OCI-LY7 (cell line): ENCODE data around the gene HAX1. TPM values are rescaled to one million over a fixed set of nuclear protein-coding genes. Genes with fewer than 3 reads are reported as not detected.
"Not testable (repeated sequence)": the region's sequence is repeated elsewhere in the genome, so short reads cannot be mapped to it uniquely, and the experiment has no call there.

Source experiments
- BruUV-seq: library from RNA; stranded (reverse); fragments of 400-500 nt; replicated peaks from 2 replicates; lab custom pipeline; 2021; lab: Mats Ljungman, UMichigan
- CTCF ChIA-PET: fragments of 300-600 bp; sonication (Branson Sonifier 250); formaldehyde crosslinking; loops from one replicate; lab custom pipeline; 2022; ENCODE audit warnings: antibody characterized with exemption; ENCODE audit not compliant: unreplicated experiment; lab: Charles Lee
- POLR2A ChIA-PET: fragments of 300-600 bp; sonication (Branson Sonifier 250); formaldehyde crosslinking; loops from one replicate; lab custom pipeline; 2022; ENCODE audit warnings: antibody characterized with exemption; lab: Charles Lee
- DNase-seq: peaks from one replicate; pipeline ENCODE4 v3.0.0-alpha.2; 2015; ENCODE audit warnings: low spot score
- H2AFZ ChIP-seq: fragments of 200-600 bp; sonication (generic), shearing (Covaris generic); 2 replicates; pipeline ENCODE4 v1.6.1; 2014; ENCODE audit warnings: mild to moderate bottlenecking, antibody characterized with exemption, low read length, moderate library complexity
- H3K27ac ChIP-seq: fragments of 200-600 bp; sonication (generic); 2 replicates; pipeline ENCODE4 v1.5.1; 2014; ENCODE audit warnings: mixed run types, low read depth, mild to moderate bottlenecking, moderate library complexity, low read length, inconsistent platforms; ENCODE audit not compliant: poor library complexity, severe bottlenecking
- H3K36me3 ChIP-seq: fragments of 200-600 bp; sonication (generic); 2 replicates; pipeline ENCODE4 v1.6.1; 2014; ENCODE audit warnings: mild to moderate bottlenecking, antibody characterized with exemption, low read length, moderate library complexity, mixed read lengths; ENCODE audit not compliant: insufficient read depth
- H3K4me1 ChIP-seq: fragments of 200-600 bp; sonication (generic); 2 replicates; pipeline ENCODE4 v1.5.1; 2014; ENCODE audit warnings: mild to moderate bottlenecking, low read length; ENCODE audit not compliant: insufficient read depth, poor library complexity, severe bottlenecking
- H3K4me2 ChIP-seq: fragments of 200-600 bp; sonication (generic); 2 replicates; pipeline ENCODE4 v1.6.1; 2014; ENCODE audit warnings: mild to moderate bottlenecking, low read length
- H3K4me3 ChIP-seq: fragments of 200-600 bp; sonication (generic); 2 replicates; pipeline ENCODE4 v1.5.1; 2014; ENCODE audit warnings: mild to moderate bottlenecking, low read depth, low read length; ENCODE audit not compliant: poor library complexity, severe bottlenecking
- H3K79me2 ChIP-seq: fragments of 200-600 bp; sonication (generic); 2 replicates; pipeline ENCODE4 v1.6.1; 2016; ENCODE audit warnings: low read depth, mild to moderate bottlenecking, low read length, moderate library complexity, mixed read lengths; ENCODE audit not compliant: insufficient read depth
- H3K9me2 ChIP-seq: fragments of 200-600 bp; sonication (generic); 2 replicates; pipeline ENCODE4 v1.6.1; 2016; ENCODE audit warnings: mild to moderate bottlenecking, low read length, mixed read lengths; ENCODE audit not compliant: insufficient read depth
- H3K9me3 ChIP-seq: fragments of 200-600 bp; sonication (generic); 2 replicates; pipeline ENCODE4 v1.6.1; 2014; ENCODE audit warnings: mild to moderate bottlenecking, mixed run types, low read length, mixed read lengths
- H4K20me1 ChIP-seq: fragments of 200-600 bp; sonication (generic); 2 replicates; pipeline ENCODE4 v1.6.1; 2014; ENCODE audit warnings: mild to moderate bottlenecking, antibody characterized with exemption, low read length, moderate library complexity, mixed read lengths; ENCODE audit not compliant: insufficient read depth
- CTCF ChIP-seq: fragments of 200-600 bp; sonication (generic); conservative IDR thresholded peaks from 2 replicates; pipeline ENCODE4 v1.5.1; 2014; ENCODE audit warnings: mild to moderate bottlenecking, antibody characterized with exemption, low read length, moderate library complexity, mixed read lengths
- EZH2phosphoT487 ChIP-seq: fragments of 200-600 bp; sonication (generic); IDR thresholded peaks from 2 replicates; pipeline ENCODE4 v1.6.1; 2018; ENCODE audit warnings: low read depth, borderline replicate concordance, mild to moderate bottlenecking, mixed run types, antibody characterized with exemption, low read length, moderate library complexity, mixed read lengths
- intact Hi-C: fragments of 100-400 bp; cut with micrococcal nuclease; formaldehyde crosslinking; loops from one replicate; pipeline ENCODE4 v1.10.0; 2022; ENCODE audit not compliant: unreplicated experiment
- total RNA-seq, 2 experiments: library from RNA; depleted of rRNA in 1 of 2; stranded (reverse); fragments of >200 nt in 1 of 2; shearing (Covaris generic) in 1 of 2; gene quantifications; 2 replicates each; pipeline ENCODE4 v1.2.3, GENCODE V29; 2014 to 2022

Gene HAX1
- total RNA-seq, 2 experiments from 2014 or later = 170 to 196 TPM

- H3K4me2 ChIP-seq = no peak overlapping the region
- intact Hi-C loops = no loop called here
- H2AFZ ChIP-seq = no peak overlapping the region
- H3K27ac ChIP-seq = no peak overlapping the region
- no peaks in the 10 kb centered on the region for H3K4me1 ChIP-seq
- POLR2A ChIA-PET = no interaction called here
- H3K79me2 ChIP-seq = no peaks in the 10 kb centered on the region
- peak; percentile 18 for DNase-seq
- CTCF ChIA-PET = no interaction called here
- no peak for TF ChIP-seq EZH2phosphoT487
- TF ChIP-seq CTCF = no peak
- no peak overlapping the region for H3K4me3 ChIP-seq
- no TSS peak for BruUV-seq
- no peaks in the 10 kb centered on the region for H3K36me3 ChIP-seq
- no peaks in the 10 kb centered on the region for H4K20me1 ChIP-seq
- no peaks in the 10 kb centered on the region for H3K9me2 ChIP-seq
- H3K9me3 ChIP-seq = peaks cover 13% of the 10 kb centered on the region; the same call in 1 of the 2 replicates
Observed at GRCh38 chr1:154316704-154317103, 44.3 kb downstream of the HAX1 start.

- H3K4me3 ChIP-seq = no peak overlapping the region
- BruUV-seq = no TSS peak
- ChIA-PET POLR2A (interaction anchor here (0.6 kb wide), 1 partner anchor 18 kb away, joined by 3 read pairs; no protein-coding TSS in a partner anchor), CTCF (no interaction called here)
- TF ChIP-seq CTCF (no peak), EZH2phosphoT487 (no peak)
- no peaks in the 10 kb centered on the region for H3K36me3 ChIP-seq
- H3K27ac ChIP-seq = no peak overlapping the region
- no peak overlapping the region for H2AFZ ChIP-seq
- H3K4me1 ChIP-seq = no peaks in the 10 kb centered on the region
- intact Hi-C loops = no loop called here
- no peak for DNase-seq
- no peaks in the 10 kb centered on the region for H3K79me2 ChIP-seq
- no peak overlapping the region for H3K4me2 ChIP-seq
- no peaks in the 10 kb centered on the region for H3K9me2 ChIP-seq
- no peaks in the 10 kb centered on the region for H4K20me1 ChIP-seq
- peaks cover 13% of the 10 kb centered on the region; the same call in 1 of the 2 replicates for H3K9me3 ChIP-seq
Observed at GRCh38 chr1:154318386-154318785, 46.0 kb downstream of the HAX1 start.

- CTCF ChIA-PET = no interaction called here
- no peak for DNase-seq
- H2AFZ ChIP-seq = no peak within 1 kb of the TSS
- H3K4me3 ChIP-seq = no peak within 1 kb of the TSS
- no peaks in the 10 kb centered on the region for H3K9me2 ChIP-seq
- intact Hi-C loops = loop anchor here (10.0 kb wide), 1 partner anchor 224 kb away; no protein-coding TSS in a partner anchor
- no peak within 1 kb of the TSS for H3K4me2 ChIP-seq
- BruUV-seq = no TSS peak
- peaks cover 4% of the 10 kb centered on the region for H3K4me1 ChIP-seq
- H3K27ac ChIP-seq = no peak within 1 kb of the TSS
- POLR2A ChIA-PET = no interaction called here
- no peaks in the 10 kb centered on the region for H3K79me2 ChIP-seq
- no peak for TF ChIP-seq EZH2phosphoT487
- TF ChIP-seq CTCF = no peak
- H3K36me3 ChIP-seq = no peaks in the 10 kb centered on the region
- H3K9me3 ChIP-seq = peaks cover 13% of the 10 kb centered on the region; the same call in 1 of the 2 replicates
- no peaks in the 10 kb centered on the region for H4K20me1 ChIP-seq
Observed at GRCh38 chr1:154320882-154321608, 48.6 kb downstream of the HAX1 start, which contains the start of gene AQP10. AQP10 (plus strand) TSS chr1:154321093; CDS start chr1:154321156, 63 bp downstream.

GRCh38 chr1:154321609-154321934 lies 49.1 kb downstream of the HAX1 start:
- H2AFZ ChIP-seq, POLR2A ChIA-PET, BruUV-seq, H3K4me2 ChIP-seq, CTCF ChIA-PET, H3K4me1 ChIP-seq, DNase-seq, H3K9me2 ChIP-seq, H3K36me3 ChIP-seq, H3K79me2 ChIP-seq, H4K20me1 ChIP-seq, H3K27ac ChIP-seq, H3K4me3 ChIP-seq: not testable (repeated sequence)
- intact Hi-C loops = loop anchor here (10.0 kb wide), 1 partner anchor 223 kb away; no protein-coding TSS in a partner anchor
- H3K9me3 ChIP-seq = peaks cover 11% of the 10 kb centered on the region; the same call in 1 of the 2 replicates
